Hindlimb muscle (tissue), 1 donor: Measurements from ENCODE around the gene F3. TPM values are rescaled to one million over a fixed set of nuclear protein-coding genes. Genes with fewer than 3 reads are reported as not detected.
A peak's percentile ranks its signal among the peaks of the same experiment; 100 is the strongest.
"Not testable (repeated sequence)": the region's sequence is repeated elsewhere in the genome, so short reads cannot be mapped to it uniquely, and the experiment has no call there.

Experiments
- DNase-seq: peaks from one replicate; pipeline ENCODE4 v3.0.0-alpha.2; 2013
- polyA plus RNA-seq: library from polyadenylated mRNA; unstranded; fragments of 120-200 nt; gene quantifications from one replicate; pipeline ENCODE4 v1.2.1, GENCODE V29; 2013; ENCODE audit not compliant: insufficient read length

F3 gene
- 3.1 TPM for polyA plus RNA-seq

- peak; percentile 84 for DNase-seq
Observed at GRCh38 chr1:94541246-94542087, at the start of gene F3. TSS of gene F3 (minus strand) at chr1:94541759. CDS start at chr1:94541636, 123 bp downstream.

- no peak for DNase-seq
Observed at GRCh38 chr1:94590203-94591137, 48.9 kb upstream of the F3 start.

- no peak for DNase-seq
Observed at GRCh38 chr1:94589728-94590127, 48.2 kb upstream of the F3 start.

- no peak for DNase-seq
Observed at GRCh38 chr1:94582565-94582964, 41.0 kb upstream of the F3 start.

- no peak for DNase-seq
Observed at GRCh38 chr1:94580367-94581115, 39.0 kb upstream of the F3 start.

DNA sequence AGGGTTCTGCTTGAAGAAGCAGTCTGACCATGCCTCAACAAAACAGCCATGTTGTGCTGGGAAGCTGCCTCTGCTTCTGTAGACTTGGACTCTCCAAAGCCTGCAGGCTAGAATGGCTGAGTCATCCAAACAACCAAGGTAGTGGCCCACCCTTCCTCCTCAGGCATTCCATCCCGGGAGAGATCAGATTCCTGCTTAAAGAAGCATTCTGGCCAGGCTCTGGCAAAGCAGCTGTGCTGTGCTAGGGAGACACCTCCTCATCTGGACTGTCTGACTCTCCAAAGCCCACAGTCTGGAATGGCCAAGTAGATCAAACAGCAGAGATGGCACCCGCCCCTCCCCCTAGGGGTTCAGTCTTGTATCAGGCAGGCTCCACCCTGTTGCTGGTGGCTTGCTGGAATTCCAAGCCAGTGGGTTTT is 38.3 kb upstream of the F3 start:
- no peak for DNase-seq

DNA sequence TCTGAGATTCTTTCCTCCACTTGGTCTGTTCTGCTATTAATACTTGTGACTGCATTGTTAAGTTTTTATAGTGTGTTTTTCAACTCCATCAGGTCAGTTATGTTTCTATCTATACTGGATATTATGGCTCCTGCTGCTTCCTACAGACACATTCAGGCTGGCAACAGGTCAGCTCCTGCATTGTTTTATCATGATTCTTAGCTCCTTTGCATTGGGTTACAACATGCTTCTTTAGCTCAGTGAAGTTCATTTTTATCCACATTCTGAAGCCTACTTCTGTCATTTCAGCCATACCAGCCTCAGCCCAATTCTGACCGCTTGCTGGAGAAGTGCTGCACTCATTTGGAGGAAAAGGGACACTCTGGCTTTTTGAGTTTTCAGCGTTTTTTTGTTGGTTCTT is 37.3 kb upstream of the F3 start:
- no peak for DNase-seq

DNA sequence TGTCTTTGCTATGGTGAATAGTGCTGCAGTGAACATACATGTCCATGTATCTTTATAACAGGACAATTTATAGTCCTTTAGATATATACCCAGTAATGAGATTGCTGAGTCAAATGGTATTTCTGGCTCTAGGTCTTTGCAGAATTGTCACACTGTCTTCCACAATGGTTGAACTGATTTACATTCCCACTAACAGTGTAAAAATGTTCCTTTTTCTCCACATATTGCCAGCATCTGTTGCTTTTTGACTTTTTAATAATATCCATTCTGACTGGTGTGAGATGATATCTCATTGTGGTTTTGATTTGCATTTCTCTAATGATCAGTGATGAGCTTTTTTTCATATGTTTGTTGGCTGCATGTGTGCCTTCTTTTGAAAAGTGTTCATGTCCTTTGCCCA is 32.4 kb upstream of the F3 start:
- DNase-seq: not testable (repeated sequence)

DNA sequence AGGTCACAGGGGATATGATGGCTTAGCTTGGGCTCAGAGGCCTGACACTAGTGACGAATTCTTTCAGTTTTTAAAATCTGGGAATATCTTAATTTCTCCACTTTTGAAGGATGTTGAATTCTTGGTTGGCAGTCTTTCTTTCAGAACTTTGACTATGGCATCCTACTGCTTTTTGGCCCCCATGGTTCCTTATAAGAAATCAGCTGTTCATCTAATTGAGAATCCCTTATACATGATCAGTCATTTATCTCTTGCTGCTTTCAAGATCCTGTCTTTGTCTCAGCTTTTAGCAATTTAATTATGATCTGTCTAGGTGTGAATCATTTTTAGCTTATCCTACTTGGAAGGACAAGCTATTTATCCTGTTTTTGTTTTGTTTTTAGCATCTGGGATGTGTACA is 31.2 kb upstream of the F3 start:
- no peak for DNase-seq

GRCh38 chr1:94570965-94571364 is 29.4 kb upstream of the F3 start:
- DNase-seq: not testable (repeated sequence)

GRCh38 chr1:94568806-94569205 is 27.2 kb upstream of the F3 start:
- DNase-seq: not testable (repeated sequence)

DNA sequence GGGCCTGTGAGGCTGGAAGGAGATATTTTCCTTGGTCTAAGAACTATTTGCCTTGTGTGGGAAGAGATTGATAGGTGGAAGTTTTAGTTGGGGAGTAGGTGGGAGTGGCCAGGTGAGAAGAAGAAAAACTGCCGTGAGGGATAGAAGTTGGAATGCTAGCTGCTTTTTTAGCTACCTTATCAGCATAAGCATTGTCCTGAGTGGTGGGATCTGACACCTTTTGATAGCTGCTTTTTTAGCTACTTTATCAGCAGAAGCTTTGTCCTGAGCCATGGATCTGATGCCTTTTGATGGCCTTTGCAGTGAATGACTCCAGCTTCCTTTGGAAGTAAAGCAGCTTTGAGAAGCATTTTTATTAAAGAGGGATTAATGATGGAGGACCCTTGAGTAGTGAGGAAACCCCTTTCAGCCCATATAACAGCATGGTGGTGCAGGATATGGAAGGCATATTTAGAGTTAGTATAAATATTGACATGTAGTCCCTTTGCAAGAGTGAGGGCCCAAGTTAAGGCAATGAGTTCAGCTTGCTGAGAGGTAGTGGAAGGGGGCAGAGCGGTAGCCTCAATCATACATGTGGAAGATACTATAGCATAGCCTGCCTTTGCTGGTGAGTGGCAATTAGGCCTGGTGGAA is 26.5 kb upstream of the F3 start:
- DNase-seq: not testable (repeated sequence)

GRCh38 chr1:94566436-94566835 is 24.9 kb upstream of the F3 start:
- DNase-seq: not testable (repeated sequence)

DNA sequence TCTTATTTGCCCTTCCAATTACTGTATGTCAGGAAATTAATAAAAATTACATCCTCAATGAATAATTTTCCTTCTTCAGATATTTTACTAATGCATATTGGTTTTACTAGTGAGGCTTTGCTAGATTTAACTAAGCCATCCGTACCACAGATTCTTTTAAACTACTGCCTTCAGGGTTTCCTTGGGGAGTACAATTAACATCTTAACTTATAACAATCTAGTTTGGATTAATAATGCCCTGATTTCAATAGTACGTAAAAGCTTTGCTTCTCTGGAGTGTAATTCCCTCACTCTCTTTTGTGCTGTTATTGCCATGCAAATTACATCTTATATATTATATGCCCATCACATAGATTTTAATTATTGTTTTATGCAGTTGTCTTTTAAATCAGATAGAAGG is 24.3 kb upstream of the F3 start:
- no peak for DNase-seq

- DNase-seq: no peak
Observed at GRCh38 chr1:94562519-94563260, 21.1 kb upstream of the F3 start.

DNA sequence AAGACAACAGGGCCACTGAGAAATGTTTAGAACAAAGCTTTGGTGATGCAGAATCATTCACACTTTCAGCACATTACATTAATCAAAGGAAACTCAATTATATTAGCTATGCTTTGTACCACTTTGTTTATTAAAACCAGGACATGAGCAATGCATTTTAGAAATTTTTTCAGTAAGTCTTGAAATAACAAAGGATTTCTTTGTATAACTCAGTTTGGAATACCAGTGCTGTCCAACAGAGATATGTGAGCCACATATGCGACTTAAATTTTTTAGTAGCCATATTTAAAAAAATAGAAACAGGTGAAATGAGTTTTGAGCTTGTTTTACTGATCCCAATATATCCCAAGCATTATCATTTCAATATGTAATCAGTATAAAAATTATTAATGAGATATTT is 18.8 kb upstream of the F3 start:
- DNase-seq: no peak

DNA sequence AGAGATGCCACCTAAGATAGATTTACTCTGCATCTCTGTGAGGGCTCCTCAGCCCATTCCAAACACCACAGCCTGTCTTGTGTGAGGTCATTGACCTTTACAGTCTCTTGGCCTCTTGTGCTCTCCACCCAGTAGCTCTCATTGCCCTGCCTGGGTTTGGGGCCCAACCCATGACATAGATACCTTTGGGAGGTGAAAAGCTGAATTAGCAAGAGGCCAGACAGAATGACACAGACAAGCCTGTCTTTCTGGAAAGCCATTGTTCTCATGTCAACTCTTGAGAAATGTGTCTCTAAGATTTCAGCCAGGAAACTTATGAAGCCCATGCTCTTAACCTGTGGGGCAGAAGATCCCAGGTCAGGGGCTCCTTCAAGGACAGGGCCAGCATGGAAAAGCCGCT is 18.4 kb upstream of the F3 start:
- DNase-seq: no peak

- DNase-seq: no peak
Observed at GRCh38 chr1:94555091-94555490, 13.5 kb upstream of the F3 start.

DNA sequence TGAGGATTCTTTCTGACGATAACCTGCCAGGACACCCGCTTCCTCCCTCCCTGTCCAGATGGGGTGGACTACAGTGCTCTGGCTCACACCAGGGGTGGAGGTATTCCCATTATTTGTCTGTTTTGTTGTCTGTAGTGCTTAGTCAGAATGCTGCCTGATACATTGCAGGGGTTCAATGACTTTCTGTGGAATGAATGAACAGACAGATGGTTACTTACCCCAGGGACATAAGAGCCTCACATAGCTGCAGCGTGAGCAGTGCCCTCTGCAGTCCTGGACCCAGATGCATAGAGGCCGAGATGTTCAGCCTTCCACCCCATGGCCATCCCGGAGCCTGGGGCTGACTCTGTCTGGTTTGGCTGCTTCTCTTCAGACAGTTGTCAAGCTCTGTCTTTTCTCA is 13.0 kb upstream of the F3 start:
- DNase-seq: no peak

- no peak for DNase-seq
Observed at GRCh38 chr1:94553931-94554330, 12.4 kb upstream of the F3 start.

GRCh38 chr1:94553323-94553730 is 11.8 kb upstream of the F3 start:
- DNase-seq: no peak
